Activated T-helper 2 cell treated with anti-CD3 and anti-CD28 coated beads, Interferon-gamma antibody, Interleukin-2, Interleukin-4, amounts not matched to agents 10 μg/mL and 5 μg/mL and 100 μg/mL, durations not matched to agents 14 hours and 24 hours and 36 hours (primary cell): Measurements from ENCODE around the gene GARIN5B. TPM values are rescaled to one million over a fixed set of nuclear protein-coding genes. Genes with fewer than 3 reads are reported as not detected.

Source experiments
- DNase-seq: peaks from one replicate; pipeline ENCODE4 v3.0.0; 2021; ENCODE audit warnings: low spot score
- H3K27ac Mint-ChIP-seq: one replicate; pipeline ENCODE4 v1.8.0; 2021; ENCODE audit warnings: mixed read lengths
- H3K27me3 Mint-ChIP-seq: one replicate; pipeline ENCODE4 v1.8.0; 2021; ENCODE audit warnings: low read depth, mixed read lengths
- H3K36me3 Mint-ChIP-seq: one replicate; pipeline ENCODE4 v1.8.0; 2021; ENCODE audit warnings: low read depth, mixed read lengths
- H3K4me1 Mint-ChIP-seq: one replicate; pipeline ENCODE4 v1.8.0; 2021; ENCODE audit warnings: low read depth, mixed read lengths
- H3K4me3 Mint-ChIP-seq: one replicate; pipeline ENCODE4 v1.8.0; 2021; ENCODE audit warnings: low read depth, mild to moderate bottlenecking, moderate library complexity, mixed read lengths
- H3K9me3 Mint-ChIP-seq: one replicate; pipeline ENCODE4 v1.8.0; 2021; ENCODE audit warnings: mixed read lengths
- intact Hi-C: fragments of 100-400 bp; cut with micrococcal nuclease; formaldehyde crosslinking; loops from one replicate; pipeline ENCODE4 v1.15.1; 2023
- total RNA-seq: library from RNA; stranded (reverse); gene quantifications from 2 replicates; pipeline ENCODE4 v1.2.3, GENCODE V29; 2022

The GARIN5B gene
- total RNA-seq, 1 donor from 2014 or later: not detected

DNA sequence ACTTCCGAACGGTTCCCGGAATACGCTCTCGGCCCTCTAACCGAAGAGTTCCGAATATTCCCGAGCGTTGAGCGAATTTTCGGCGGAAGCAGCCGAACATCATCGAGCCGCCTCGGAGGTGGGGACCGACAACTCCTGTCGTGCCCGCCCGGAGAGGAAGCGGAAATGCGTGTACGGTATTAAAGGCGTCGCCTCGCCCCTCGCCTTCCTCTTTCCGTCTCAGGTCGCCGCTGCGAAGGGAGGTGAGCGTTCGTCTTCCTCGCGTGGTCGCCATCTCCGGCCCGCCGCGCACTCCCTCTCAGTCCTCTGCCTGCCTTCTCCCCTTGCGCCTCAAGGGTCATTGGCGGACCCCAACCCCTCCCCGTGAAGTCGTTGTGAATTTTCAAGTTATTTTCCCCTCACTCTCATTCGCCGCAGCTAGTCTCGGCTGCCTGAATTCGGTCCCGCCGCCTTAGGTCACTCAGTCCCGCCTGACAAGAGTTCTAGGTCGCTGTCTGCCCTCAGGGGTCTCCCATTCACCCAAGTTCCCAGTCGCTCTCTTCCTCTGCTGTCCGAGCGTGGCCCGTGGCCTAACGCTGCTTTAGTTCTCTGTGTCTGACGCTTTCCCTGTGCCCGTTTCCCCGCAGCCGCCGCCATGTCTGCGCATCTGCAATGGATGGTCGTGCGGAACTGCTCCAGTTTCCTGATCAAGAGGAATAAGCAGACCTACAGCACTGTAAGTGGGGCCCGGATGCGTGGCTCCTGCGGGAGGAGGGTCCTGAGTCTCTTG, 22.8 kb upstream of the GARIN5B start, which contains the start of gene RPL28:
Gene RPL28 (plus strand): TSS at position 209 of the 769 bp plus-strand sequence. CDS start 426 bp downstream, at position 635.
- intact Hi-C loops: loop anchor here (1.0 to 10.0 kb wide), 6 partner anchors 21 to 256 kb away; partner anchors contain the start of genes KMT5C, PPP6R1, UBE2S and ZNF524
- peaks cover 71% of the 10 kb centered on the region for H3K36me3 Mint-ChIP-seq
- DNase-seq: peak; percentile 99
- no peaks in the 10 kb centered on the region for H3K9me3 Mint-ChIP-seq
- no peaks in the 10 kb centered on the region for H3K27me3 Mint-ChIP-seq
- peaks cover 44% of the 10 kb centered on the region for H3K4me1 Mint-ChIP-seq
- peak within 1 kb of the TSS; percentile 94 for H3K27ac Mint-ChIP-seq
- H3K4me3 Mint-ChIP-seq: peak within 1 kb of the TSS; percentile 100

DNA sequence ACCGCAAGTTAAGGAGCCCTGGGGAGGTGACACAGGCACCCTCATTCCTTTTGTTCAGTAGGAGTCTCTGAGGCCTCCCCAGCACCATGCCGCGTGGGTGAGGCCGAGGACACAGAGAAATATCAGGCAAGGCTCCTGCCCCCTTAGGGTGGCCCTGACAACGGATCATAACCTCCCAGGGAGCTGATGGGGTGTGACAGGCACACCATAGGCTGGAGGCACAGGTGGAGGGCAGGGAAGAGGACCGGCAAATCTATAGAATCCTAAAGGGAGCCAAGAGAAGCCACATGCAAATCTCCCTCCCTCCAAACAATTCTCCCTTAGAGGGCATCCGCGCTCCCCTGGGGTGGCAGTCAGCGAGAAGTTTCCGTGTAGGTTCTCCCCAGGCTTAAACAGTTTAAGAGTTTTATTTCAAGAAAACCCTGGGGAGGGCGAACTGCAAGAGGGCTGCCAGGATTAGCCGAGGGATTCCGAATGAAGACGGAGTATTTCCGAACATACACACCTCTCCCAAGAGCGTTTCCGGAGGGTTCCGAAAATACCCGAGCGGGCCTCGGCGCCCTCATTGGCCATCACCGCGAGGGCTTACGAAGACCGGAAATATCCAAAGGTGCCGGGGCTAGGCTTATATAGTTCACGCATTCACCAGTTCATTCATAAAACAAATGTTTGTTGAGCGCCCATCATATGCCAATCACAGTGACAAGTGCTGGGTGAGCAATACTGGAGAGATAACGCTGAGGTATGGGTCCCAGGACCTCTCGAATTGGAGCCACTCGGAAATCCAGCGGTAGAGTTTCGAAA, 22.1 kb upstream of the GARIN5B start:
- no peaks in the 10 kb centered on the region for H3K27me3 Mint-ChIP-seq
- peak; percentile 94 for DNase-seq
- H3K4me3 Mint-ChIP-seq: peak overlapping the region; percentile 100
- intact Hi-C loops: loop anchor here (1.0 to 10.0 kb wide), 6 partner anchors 22 to 257 kb away; partner anchors contain the start of genes KMT5C, PPP6R1, UBE2S and ZNF524
- H3K9me3 Mint-ChIP-seq: no peaks in the 10 kb centered on the region
- H3K27ac Mint-ChIP-seq: peak overlapping the region; percentile 94
- peaks cover 44% of the 10 kb centered on the region for H3K4me1 Mint-ChIP-seq
- H3K36me3 Mint-ChIP-seq: peaks cover 69% of the 10 kb centered on the region

DNA sequence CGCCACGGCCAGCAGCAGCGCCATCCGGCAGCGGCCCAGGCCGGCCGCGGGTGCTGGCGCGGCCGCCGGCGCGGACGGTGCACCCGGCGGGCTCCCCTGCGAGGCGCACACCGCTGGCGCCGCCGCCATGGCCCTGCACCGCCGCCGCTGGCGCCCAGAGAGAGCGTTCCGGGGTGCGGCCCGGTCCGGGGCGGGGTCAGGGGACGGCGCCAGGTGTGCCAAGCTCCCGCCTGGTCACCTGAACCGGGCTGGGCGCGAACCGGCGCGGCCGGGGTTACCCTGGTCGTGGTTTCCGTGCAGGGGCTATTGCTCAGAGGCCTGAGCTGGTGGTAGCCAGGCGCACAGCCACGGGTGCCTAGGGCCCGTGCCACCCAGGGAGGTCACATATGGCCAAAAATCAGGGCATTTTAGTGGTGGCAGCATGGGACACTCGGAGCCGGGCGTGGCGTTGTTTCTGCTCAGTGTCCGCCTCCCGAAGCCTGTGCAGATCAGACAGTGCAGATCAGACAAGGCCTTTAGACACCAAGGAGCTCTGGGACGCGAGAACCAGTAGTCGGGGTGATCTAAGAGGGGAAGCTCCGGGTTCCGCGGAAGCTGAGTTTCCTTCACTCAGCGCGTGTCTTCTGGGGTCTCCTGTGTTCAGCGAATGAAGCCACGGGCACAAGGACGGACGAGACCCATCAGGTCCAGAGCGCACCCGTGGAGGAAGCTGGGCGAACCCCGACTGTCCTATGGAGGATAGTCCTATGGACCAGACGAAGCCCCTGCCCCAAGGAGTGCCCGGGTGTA, 21.3 kb upstream of the GARIN5B start, which contains the start of gene TMEM238:
Gene TMEM238 (minus strand): TSS at position 162 of the 789 bp plus-strand sequence. CDS start 33 bp downstream, at position 129.
- H3K36me3 Mint-ChIP-seq: peaks cover 62% of the 10 kb centered on the region
- peaks cover 41% of the 10 kb centered on the region for H3K4me1 Mint-ChIP-seq
- H3K27ac Mint-ChIP-seq: peak within 1 kb of the TSS; percentile 94
- intact Hi-C loops: loop anchor here (2.0 to 10.0 kb wide), 2 partner anchors 22 to 220 kb away; partner anchors contain the start of genes UBE2S, ZNF524 and ZNF865
- no peaks in the 10 kb centered on the region for H3K9me3 Mint-ChIP-seq
- peak; percentile 52 for DNase-seq
- peak within 1 kb of the TSS; percentile 100 for H3K4me3 Mint-ChIP-seq
- no peaks in the 10 kb centered on the region for H3K27me3 Mint-ChIP-seq

DNA sequence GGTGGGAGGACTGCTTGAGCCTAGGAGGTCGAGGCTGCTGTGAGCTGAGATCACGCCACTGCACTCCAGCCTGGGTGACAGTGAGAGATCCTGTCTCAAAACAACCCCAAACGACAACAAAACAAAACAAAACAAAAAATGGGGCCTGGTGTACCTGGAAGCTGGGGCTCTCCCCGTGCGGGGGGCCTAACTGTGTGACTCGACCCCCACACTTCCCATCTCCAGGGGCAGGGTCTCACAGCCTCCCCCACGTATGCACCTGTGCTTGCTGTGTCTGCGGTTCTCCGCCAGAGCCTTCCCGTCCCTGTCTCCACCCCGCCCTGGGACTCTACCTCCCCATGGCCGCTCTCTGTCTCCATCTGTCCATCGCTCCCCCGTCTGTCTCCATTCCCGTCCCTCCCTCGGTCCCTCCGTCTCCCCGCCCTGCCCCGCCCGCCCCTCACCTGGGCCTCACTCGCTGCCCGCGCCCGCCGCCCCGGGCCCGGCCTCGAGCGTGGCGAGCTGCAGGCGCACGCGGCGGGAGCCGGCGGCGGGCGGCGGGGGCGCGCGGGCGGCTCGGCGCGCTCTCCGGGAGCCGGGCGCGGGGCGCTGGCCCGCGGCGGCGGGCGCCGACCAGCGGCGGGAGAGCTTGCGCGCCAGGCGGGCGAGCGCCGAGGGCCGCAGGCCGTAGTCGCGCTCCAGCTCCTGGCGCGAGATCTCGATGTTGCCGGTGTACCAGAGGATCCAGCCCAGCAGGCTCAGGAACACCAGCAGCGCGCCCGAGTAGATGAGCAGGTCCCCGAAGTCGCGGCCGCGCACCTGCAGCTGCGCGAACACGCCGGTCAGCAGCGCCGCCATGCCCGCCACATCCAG, 20.4 kb upstream of the GARIN5B start:
- H3K4me1 Mint-ChIP-seq: peaks cover 39% of the 10 kb centered on the region
- peaks cover 56% of the 10 kb centered on the region for H3K36me3 Mint-ChIP-seq
- peak overlapping the region; percentile 86 for H3K4me3 Mint-ChIP-seq
- intact Hi-C loops: loop anchor here (2.0 to 10.0 kb wide), 2 partner anchors 23 to 221 kb away; partner anchors contain the start of genes UBE2S, ZNF524 and ZNF865
- H3K27me3 Mint-ChIP-seq: no peaks in the 10 kb centered on the region
- H3K27ac Mint-ChIP-seq: peak overlapping the region; percentile 90
- no peaks in the 10 kb centered on the region for H3K9me3 Mint-ChIP-seq
- DNase-seq: peak; percentile 51

DNA sequence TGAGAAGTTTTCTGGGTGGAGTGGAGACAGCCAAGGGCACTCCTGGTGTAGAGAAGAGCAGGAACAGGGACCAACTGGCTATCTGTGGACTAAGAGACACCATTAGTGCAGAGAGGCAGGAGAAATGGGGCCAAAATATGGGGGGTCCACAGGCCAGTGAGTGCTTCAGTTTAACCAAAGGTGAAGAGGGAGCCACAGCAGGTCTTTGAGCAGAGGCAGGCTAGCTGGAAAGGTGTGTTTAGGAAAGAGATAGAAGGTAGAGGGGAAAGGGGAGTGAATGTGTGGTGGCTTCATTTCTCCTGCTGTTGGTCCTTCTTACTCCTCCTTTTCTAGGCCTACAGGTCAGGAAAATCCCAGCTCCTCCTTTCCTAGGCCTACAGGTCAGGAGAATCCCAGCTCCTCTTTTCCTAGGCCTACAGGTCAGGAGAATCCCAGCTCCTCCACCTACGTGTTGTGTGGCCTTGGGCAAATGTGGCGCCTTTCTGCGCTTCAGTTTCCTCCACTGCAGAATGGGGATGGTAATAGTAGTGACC, 19.5 kb upstream of the GARIN5B start:
- Mint-ChIP-seq H3K9me3 (no peaks in the 10 kb centered on the region), H3K4me3 (peak overlapping the region; percentile 86), H3K4me1 (peaks cover 34% of the 10 kb centered on the region), H3K27ac (peak overlapping the region; percentile 90), H3K27me3 (no peaks in the 10 kb centered on the region), H3K36me3 (peaks cover 47% of the 10 kb centered on the region)
- no peak for DNase-seq
- intact Hi-C loops: loop anchor here (10.0 kb wide), 1 partner anchor 222 kb away; the partner anchor contains the start of genes ZNF524 and ZNF865

DNA sequence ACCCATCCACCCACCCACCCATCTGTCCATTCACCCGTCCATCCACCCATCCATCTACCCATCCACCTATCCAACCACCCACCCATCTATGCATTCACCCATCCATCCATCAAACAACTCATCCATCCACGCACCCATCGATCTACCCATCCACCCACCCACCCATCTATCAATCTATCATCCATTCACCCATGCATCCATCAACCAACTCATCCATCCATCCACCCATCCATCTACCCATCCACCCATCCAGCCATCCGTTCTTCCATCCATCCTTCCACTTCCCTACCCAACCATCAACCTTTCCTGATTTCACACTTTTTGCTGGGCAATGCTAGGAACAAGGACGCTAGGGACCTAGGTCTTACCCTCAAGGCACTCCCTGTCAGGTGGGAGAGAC, 19.0 kb upstream of the GARIN5B start:
- no peaks in the 10 kb centered on the region for H3K27me3 Mint-ChIP-seq
- H3K9me3 Mint-ChIP-seq: no peaks in the 10 kb centered on the region
- H3K27ac Mint-ChIP-seq: peak overlapping the region; percentile 58
- H3K4me1 Mint-ChIP-seq: peaks cover 28% of the 10 kb centered on the region
- peak overlapping the region; percentile 86 for H3K4me3 Mint-ChIP-seq
- no peak for DNase-seq
- peaks cover 41% of the 10 kb centered on the region for H3K36me3 Mint-ChIP-seq
- intact Hi-C loops: loop anchor here (10.0 kb wide), 1 partner anchor 223 kb away; the partner anchor contains the start of genes ZNF524 and ZNF865

DNA sequence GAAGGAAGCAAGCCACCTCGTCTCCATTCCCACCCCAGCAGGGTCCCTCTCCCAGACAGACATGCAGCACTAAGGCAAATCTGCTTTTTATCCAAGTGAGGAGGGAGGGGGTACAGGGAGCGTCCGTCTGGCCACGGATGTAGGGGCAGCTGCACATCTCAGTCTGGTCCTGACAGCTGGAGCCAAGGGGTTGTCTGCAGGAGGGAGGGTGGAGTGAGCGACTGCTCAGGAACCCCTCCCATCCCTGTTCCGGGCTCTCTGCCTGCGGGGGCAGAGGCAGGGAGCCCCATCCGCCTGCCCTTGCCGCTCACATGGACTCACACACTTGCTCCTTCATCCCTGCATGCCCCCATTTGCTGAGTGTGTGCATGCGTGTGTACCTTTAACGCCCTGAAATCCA, 16.1 kb upstream of the GARIN5B start:
- Mint-ChIP-seq H3K9me3 (no peaks in the 10 kb centered on the region), H3K27me3 (peaks cover 6% of the 10 kb centered on the region), H3K27ac (no peak overlapping the region), H3K4me1 (peaks cover 14% of the 10 kb centered on the region), H3K36me3 (peaks cover 27% of the 10 kb centered on the region), H3K4me3 (no peak overlapping the region)
- intact Hi-C loops: no loop called here
- no peak for DNase-seq

DNA sequence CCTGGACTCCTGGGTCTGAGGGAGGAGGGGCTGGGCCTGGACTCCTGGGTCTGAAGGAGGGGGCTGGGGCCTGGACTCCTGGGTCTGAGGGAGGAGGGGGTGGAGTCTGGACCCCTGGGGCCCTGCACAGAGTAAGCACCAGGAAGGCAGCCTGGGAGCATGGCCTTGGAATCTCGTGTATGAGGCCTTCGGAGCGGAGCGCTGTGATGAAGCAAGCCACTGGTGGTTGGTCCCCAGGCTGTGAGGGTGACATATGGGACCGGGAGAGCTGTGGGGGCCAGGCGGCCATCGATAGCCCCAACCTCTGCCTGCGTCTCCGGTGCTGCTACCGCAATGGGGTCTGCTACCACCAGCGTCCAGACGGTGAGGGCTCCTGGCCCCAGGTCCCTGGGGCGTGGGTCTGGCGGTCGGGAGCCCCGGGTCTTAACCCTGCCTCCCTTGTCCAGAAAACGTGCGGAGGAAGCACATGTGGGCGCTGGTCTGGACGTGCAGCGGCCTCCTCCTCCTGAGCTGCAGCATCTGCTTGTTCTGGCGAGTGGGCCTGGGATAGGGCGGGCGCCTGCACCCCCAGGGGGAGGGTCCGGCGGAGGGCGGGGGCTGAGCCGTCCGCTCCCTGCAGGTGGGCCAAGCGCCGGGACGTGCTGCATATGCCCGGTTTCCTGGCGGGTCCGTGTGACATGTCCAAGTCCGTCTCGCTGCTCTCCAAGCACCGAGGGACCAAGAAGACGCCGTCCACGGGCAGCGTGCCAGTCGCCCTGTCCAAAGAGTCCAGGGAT, 14.5 kb upstream of the GARIN5B start:
- Mint-ChIP-seq H3K4me3 (no peak overlapping the region), H3K27me3 (peaks cover 11% of the 10 kb centered on the region), H3K36me3 (peaks cover 20% of the 10 kb centered on the region), H3K27ac (no peak overlapping the region), H3K9me3 (no peaks in the 10 kb centered on the region), H3K4me1 (peaks cover 11% of the 10 kb centered on the region)
- intact Hi-C loops: no loop called here
- no peak for DNase-seq

DNA sequence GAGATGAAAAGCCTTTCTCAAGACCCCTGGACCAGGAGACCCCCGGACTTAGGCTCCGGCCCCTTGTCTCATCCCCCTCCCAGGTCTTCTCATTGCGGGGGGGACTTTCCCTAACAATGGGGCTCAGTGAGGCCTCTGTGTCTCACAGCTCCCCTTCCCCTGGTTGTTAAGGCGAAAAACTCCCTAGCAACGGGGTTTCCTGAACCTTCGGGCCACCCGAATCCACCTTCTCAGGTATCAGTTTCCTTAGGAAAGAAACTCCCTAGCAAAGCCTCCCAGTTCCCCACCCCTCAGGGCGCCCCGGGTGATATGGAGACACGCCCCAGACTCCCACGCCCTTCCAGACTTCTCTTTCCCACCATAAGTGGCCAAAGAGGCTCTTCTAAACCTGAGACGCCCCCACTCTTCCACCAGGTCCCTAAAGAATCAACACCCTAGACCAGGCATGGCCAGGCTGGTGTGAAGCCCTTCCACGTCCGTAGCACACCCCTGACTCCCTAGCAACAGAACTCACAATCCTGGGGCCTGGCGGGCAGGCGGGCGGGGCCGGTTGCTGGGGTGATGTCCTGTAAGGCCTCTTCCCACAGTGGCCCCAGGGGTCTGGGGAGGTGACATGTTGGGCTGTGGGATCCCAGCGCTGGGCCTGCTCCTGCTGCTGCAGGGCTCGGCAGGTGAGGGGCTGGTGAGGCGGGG, 13.3 kb upstream of the GARIN5B start, which contains the start of gene TMEM190:
Gene TMEM190 (plus strand): TSS at position 586 of the 693 bp plus-strand sequence. CDS start 28 bp downstream, at position 614.
- no peak within 1 kb of the TSS for H3K4me3 Mint-ChIP-seq
- no peak for DNase-seq
- H3K9me3 Mint-ChIP-seq: no peaks in the 10 kb centered on the region
- intact Hi-C loops: no loop called here
- H3K4me1 Mint-ChIP-seq: peaks cover under 1% of the 10 kb centered on the region
- H3K36me3 Mint-ChIP-seq: peaks cover 8% of the 10 kb centered on the region
- no peak within 1 kb of the TSS for H3K27ac Mint-ChIP-seq
- H3K27me3 Mint-ChIP-seq: peaks cover 20% of the 10 kb centered on the region

DNA sequence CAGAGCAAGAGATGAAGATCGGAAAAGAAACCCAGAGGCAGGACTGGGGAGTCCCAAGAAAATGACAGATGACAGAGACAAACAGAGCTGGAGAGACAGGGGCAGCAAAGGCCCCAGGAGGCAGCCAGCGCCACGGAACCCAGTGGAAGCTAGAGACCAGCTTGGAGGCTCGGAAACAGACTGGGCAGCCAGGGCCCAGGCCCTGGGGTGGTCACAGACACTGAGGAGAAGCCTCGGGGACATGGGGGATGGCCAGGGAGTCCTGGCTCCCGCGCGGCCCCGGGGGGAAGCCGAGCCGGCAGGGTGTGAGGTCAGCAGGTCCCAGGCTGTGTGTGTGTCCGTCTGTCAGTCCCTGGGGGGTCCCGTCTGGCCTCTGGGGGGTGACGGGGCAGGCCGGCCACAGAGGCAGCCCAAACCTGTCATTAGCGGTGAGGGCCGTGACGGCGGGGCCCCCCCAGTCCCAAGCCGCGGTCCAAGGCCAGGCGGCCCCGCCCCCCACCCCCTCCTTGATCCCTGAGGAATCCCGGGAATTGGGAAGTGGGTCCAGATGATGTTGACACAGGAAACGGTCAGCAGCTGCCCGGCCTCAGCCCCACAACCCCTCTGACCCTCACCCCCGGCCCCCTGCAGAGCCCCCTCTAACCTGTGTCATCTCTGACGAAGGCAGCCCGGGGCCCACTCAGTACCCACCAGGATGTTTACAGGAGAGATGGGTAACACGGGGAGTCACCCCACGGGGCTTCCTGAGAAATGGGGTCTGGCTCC, 11.1 kb upstream of the GARIN5B start:
- intact Hi-C loops: no loop called here
- H3K27me3 Mint-ChIP-seq: peaks cover 33% of the 10 kb centered on the region
- no peak overlapping the region for H3K4me3 Mint-ChIP-seq
- H3K4me1 Mint-ChIP-seq: no peaks in the 10 kb centered on the region
- H3K27ac Mint-ChIP-seq: no peak overlapping the region
- H3K36me3 Mint-ChIP-seq: peaks cover under 1% of the 10 kb centered on the region
- DNase-seq: no peak
- no peaks in the 10 kb centered on the region for H3K9me3 Mint-ChIP-seq
